WTC11 (cell line): ENCODE results near the gene ZNF200.

Experiments used
- CREB1 ChIP-seq: sonication (generic); formaldehyde crosslinking; IDR thresholded peaks from 2 replicates; pipeline ENCODE4 v1.8.0; 2023; ENCODE audit warnings: mild to moderate bottlenecking, missing genetic modification reagents
- ESRRA ChIP-seq: sonication (generic); formaldehyde crosslinking; IDR thresholded peaks from 2 replicates; pipeline ENCODE4 v1.8.1; 2022; ENCODE audit warnings: mild to moderate bottlenecking, missing genetic modification reagents, borderline replicate concordance
- FOXP1 ChIP-seq: sonication (generic); formaldehyde crosslinking; IDR thresholded peaks from 2 replicates; pipeline ENCODE4 v1.8.0; 2022; ENCODE audit warnings: missing genetic modification reagents, mild to moderate bottlenecking, moderate library complexity, borderline replicate concordance
- JUN ChIP-seq: sonication (generic); formaldehyde crosslinking; IDR thresholded peaks from 2 replicates; pipeline ENCODE4 v1.8.0; 2023; ENCODE audit warnings: mild to moderate bottlenecking, missing genetic modification reagents
- SP1 ChIP-seq: sonication (generic); formaldehyde crosslinking; conservative IDR thresholded peaks from 2 replicates; pipeline ENCODE4 v1.8.1; 2022; ENCODE audit warnings: missing genetic modification reagents
- TCF7 ChIP-seq: sonication (generic); formaldehyde crosslinking; IDR thresholded peaks from 2 replicates; pipeline ENCODE4 v1.8.0; 2022; ENCODE audit warnings: mild to moderate bottlenecking, low read depth, missing genetic modification reagents, moderate library complexity
- TF ChIP-seq, protein P1 (sequence below): fragments of 200-600 bp; IDR thresholded peaks from 2 replicates; pipeline ENCODE4 v1.8.0; 2022; ENCODE audit warnings: antibody characterized with exemption
- TF ChIP-seq, protein P2 (sequence below): sonication (generic); formaldehyde crosslinking; IDR thresholded peaks from 2 replicates; pipeline ENCODE4 v1.8.1; 2023; ENCODE audit warnings: mild to moderate bottlenecking, missing genetic modification reagents, moderate library complexity

- TF ChIP-seq, protein P1, sequence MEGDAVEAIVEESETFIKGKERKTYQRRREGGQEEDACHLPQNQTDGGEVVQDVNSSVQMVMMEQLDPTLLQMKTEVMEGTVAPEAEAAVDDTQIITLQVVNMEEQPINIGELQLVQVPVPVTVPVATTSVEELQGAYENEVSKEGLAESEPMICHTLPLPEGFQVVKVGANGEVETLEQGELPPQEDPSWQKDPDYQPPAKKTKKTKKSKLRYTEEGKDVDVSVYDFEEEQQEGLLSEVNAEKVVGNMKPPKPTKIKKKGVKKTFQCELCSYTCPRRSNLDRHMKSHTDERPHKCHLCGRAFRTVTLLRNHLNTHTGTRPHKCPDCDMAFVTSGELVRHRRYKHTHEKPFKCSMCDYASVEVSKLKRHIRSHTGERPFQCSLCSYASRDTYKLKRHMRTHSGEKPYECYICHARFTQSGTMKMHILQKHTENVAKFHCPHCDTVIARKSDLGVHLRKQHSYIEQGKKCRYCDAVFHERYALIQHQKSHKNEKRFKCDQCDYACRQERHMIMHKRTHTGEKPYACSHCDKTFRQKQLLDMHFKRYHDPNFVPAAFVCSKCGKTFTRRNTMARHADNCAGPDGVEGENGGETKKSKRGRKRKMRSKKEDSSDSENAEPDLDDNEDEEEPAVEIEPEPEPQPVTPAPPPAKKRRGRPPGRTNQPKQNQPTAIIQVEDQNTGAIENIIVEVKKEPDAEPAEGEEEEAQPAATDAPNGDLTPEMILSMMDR = no peak
- no peak for TF ChIP-seq SP1 (CRISPR knock-in tag)
- TF ChIP-seq, protein P2, sequence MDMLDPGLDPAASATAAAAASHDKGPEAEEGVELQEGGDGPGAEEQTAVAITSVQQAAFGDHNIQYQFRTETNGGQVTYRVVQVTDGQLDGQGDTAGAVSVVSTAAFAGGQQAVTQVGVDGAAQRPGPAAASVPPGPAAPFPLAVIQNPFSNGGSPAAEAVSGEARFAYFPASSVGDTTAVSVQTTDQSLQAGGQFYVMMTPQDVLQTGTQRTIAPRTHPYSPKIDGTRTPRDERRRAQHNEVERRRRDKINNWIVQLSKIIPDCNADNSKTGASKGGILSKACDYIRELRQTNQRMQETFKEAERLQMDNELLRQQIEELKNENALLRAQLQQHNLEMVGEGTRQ (CRISPR knock-in tag) = no peak
- TF ChIP-seq CREB1 = no peak
- TF ChIP-seq JUN (CRISPR knock-in tag) = no peak
- TF ChIP-seq FOXP1 = no peak
- TF ChIP-seq TCF7 (CRISPR knock-in tag) = no peak
- TF ChIP-seq ESRRA (CRISPR knock-in tag) = no peak
Observed at GRCh38 chr16:3243882-3244281, 8.9 kb upstream of the ZNF200 start.
